H1 (cell line): ENCODE measurements around the gene PTMS. TPM values are rescaled to one million over a fixed set of nuclear protein-coding genes. Genes with fewer than 3 reads are reported as not detected.

Experiments
- CTCF ChIA-PET: fragments of 300-600 bp; sonication (Branson Sonifier 250); formaldehyde crosslinking; loops from one replicate; lab custom pipeline; 2021; ENCODE audit not compliant: partially characterized antibody; lab: Charles Lee
- POLR2A ChIA-PET: fragments of 300-600 bp; sonication (Branson Sonifier 250); formaldehyde crosslinking; loops from one replicate; lab custom pipeline; 2021; ENCODE audit warnings: inconsistent platforms; ENCODE audit not compliant: partially characterized antibody; lab: Charles Lee
- DNase-seq, 2 experiments: peaks; one replicate each; pipeline versions ENCODE4 v3.0.0 to v3.0.0-alpha.2; 2010 to 2022; ENCODE audit warnings: low spot score in 2 of 2, low read depth in 1 of 2, mixed read lengths in 1 of 2
- FAIRE-seq: peaks from 2 replicates; lab custom pipeline; 2011; peaks lifted over from hg19 to GRCh38; lab: Jason Lieb, UNC
- H2AFZ ChIP-seq: 2 replicates; pipeline ENCODE4 v1.8.1; 2012; ENCODE audit warnings: low read length, inconsistent platforms
- H2AK5ac ChIP-seq: 2 replicates; pipeline ENCODE4 v1.6.1; 2013; ENCODE audit warnings: low read depth, low read length
- H2BK120ac ChIP-seq: replicated peaks from 2 replicates; pipeline ENCODE3; 2013; ENCODE audit warnings: low read depth, low read length, inconsistent platforms
- H2BK12ac ChIP-seq: 2 replicates; pipeline ENCODE4 v1.6.1; 2013; ENCODE audit warnings: low read depth, low read length
- H2BK15ac ChIP-seq: 2 replicates; pipeline ENCODE4 v1.6.1; 2013; ENCODE audit warnings: low read length
- H2BK20ac ChIP-seq: 2 replicates; pipeline ENCODE4 v1.6.1; 2013; ENCODE audit warnings: low read length
- H2BK5ac ChIP-seq: 2 replicates; pipeline ENCODE4 v1.6.1; 2013; ENCODE audit warnings: low read depth, low read length
- H3K14ac ChIP-seq: 2 replicates; pipeline ENCODE4 v1.6.1; 2013; ENCODE audit warnings: inconsistent platforms; ENCODE audit not compliant: insufficient read length
- H3K18ac ChIP-seq: 2 replicates; pipeline ENCODE4 v1.6.1; 2013; ENCODE audit warnings: low read length; ENCODE audit errors: extremely low read depth
- H3K23ac ChIP-seq: 2 replicates; pipeline ENCODE4 v1.6.1; 2013; ENCODE audit warnings: inconsistent platforms; ENCODE audit not compliant: insufficient read length
- H3K23me2 ChIP-seq: 2 replicates; pipeline ENCODE4 v1.6.1; 2013; ENCODE audit warnings: low read depth, low read length
- H3K27ac ChIP-seq: 2 replicates; pipeline ENCODE4 v1.6.1; 2011; ENCODE audit warnings: low read depth, low read length, inconsistent platforms
- H3K27me3 ChIP-seq, 4 experiments: replicated peaks in 1 of 4; 1 replicate in 1 of 4; 2 replicates in 3 of 4; pipeline versions ENCODE4 v1.6.1 to v1.8.1; 2011 to 2013; ENCODE audit warnings: low read length in 3 of 4, mild to moderate bottlenecking in 3 of 4, inconsistent platforms in 2 of 4, mixed read lengths in 2 of 4, moderate library complexity in 1 of 4; ENCODE audit not compliant: control insufficient read depth in 3 of 4, insufficient read depth in 3 of 4; ENCODE audit errors: extremely low read depth in 1 of 4
- H3K36me3 ChIP-seq, 4 experiments: 2 replicates each; pipeline versions ENCODE4 v1.6.1 to v1.8.1; 2011 to 2013; ENCODE audit warnings: mild to moderate bottlenecking in 4 of 4, low read length in 3 of 4, moderate library complexity in 2 of 4, control low read depth in 1 of 4, inconsistent platforms in 1 of 4; ENCODE audit not compliant: insufficient read depth in 4 of 4, control insufficient read depth in 2 of 4
- H3K4ac ChIP-seq: replicated peaks from 2 replicates; pipeline ENCODE3; 2013; ENCODE audit warnings: low read length, low read depth, mixed read lengths, inconsistent platforms; ENCODE audit not compliant: insufficient read length
- H3K4me1 ChIP-seq, 4 experiments: replicated peaks in 1 of 4; 1 replicate in 1 of 4; 2 replicates in 3 of 4; pipeline versions ENCODE4 v1.6.1 to v1.8.1; 2011 to 2013; ENCODE audit warnings: low read length in 3 of 4, inconsistent platforms in 2 of 4, mixed read lengths in 1 of 4; ENCODE audit not compliant: insufficient read depth in 4 of 4, control insufficient read depth in 3 of 4
- H3K4me2 ChIP-seq, 2 experiments: 2 replicates each; pipeline versions ENCODE4 v1.6.1 to v1.8.1; 2011 to 2013; ENCODE audit warnings: low read depth in 2 of 2, low read length in 2 of 2, control low read depth in 1 of 2, inconsistent platforms in 1 of 2, mild to moderate bottlenecking in 1 of 2; ENCODE audit not compliant: insufficient read depth in 1 of 2
- H3K4me3 ChIP-seq, 4 experiments: fragments of 200-600, 300-600 bp in 1 of 4; sonication (generic), shearing (Covaris generic), sonication (Bioruptor Twin) in 1 of 4; 2 replicates each; pipeline versions ENCODE4 v1.5.1 to v1.8.1; 2011 to 2016; ENCODE audit warnings: low read length in 4 of 4, low read depth in 3 of 4, control low read depth in 2 of 4, inconsistent platforms in 2 of 4, mild to moderate bottlenecking in 2 of 4, mixed read lengths in 1 of 4, moderate library complexity in 1 of 4; ENCODE audit not compliant: insufficient read depth in 2 of 4; ENCODE audit errors: extremely low read depth in 1 of 4
- H3K56ac ChIP-seq: replicated peaks from 2 replicates; pipeline ENCODE3; 2013; ENCODE audit warnings: low read depth, mild to moderate bottlenecking, mixed read lengths, low read length, inconsistent platforms; ENCODE audit not compliant: insufficient read length
- H3K79me1 ChIP-seq: 2 replicates; pipeline ENCODE4 v1.6.1; 2013; ENCODE audit warnings: low read depth, low read length, control low read depth
- H3K79me2 ChIP-seq, 2 experiments: 2 replicates each; pipeline versions ENCODE4 v1.6.1 to v1.8.1; 2012 to 2013; ENCODE audit warnings: low read length in 2 of 2, mild to moderate bottlenecking in 2 of 2, inconsistent platforms in 1 of 2; ENCODE audit not compliant: insufficient read depth in 2 of 2, control insufficient read depth in 1 of 2
- H3K9ac ChIP-seq, 4 experiments: replicated peaks in 1 of 4; 1 replicate in 1 of 4; 2 replicates in 3 of 4; pipeline versions ENCODE4 v1.6.1 to v1.8.1; 2011 to 2013; ENCODE audit warnings: low read depth in 3 of 4, low read length in 3 of 4, control low read depth in 2 of 4, mild to moderate bottlenecking in 2 of 4, moderate library complexity in 2 of 4, inconsistent platforms in 1 of 4; ENCODE audit errors: extremely low read depth in 1 of 4
- H3K9me3 ChIP-seq, 2 experiments: 2 replicates each; pipeline versions ENCODE4 v1.6.1 to v1.8.1; 2012 to 2013; ENCODE audit warnings: mild to moderate bottlenecking in 2 of 2, moderate library complexity in 2 of 2, control low read depth in 1 of 2, inconsistent platforms in 1 of 2, low read depth in 1 of 2, low read length in 1 of 2, mixed read lengths in 1 of 2; ENCODE audit not compliant: insufficient read depth in 2 of 2
- H4K20me1 ChIP-seq, 2 experiments: replicated peaks in 1 of 2; 2 replicates each; pipeline versions ENCODE3 to v1.8.1; 2011 to 2013; ENCODE audit warnings: inconsistent platforms in 2 of 2, low read length in 2 of 2, mild to moderate bottlenecking in 1 of 2; ENCODE audit not compliant: insufficient read depth in 2 of 2, control insufficient read depth in 1 of 2
- H4K5ac ChIP-seq: 2 replicates; pipeline ENCODE4 v1.6.1; 2013; ENCODE audit warnings: low read length, low read depth, mixed read lengths, inconsistent platforms; ENCODE audit not compliant: insufficient read length
- H4K8ac ChIP-seq: 2 replicates; pipeline ENCODE4 v1.8.0; 2013; ENCODE audit warnings: mild to moderate bottlenecking, moderate library complexity, low read length, inconsistent platforms; ENCODE audit not compliant: insufficient read depth; ENCODE audit errors: extremely low read depth
- H4K91ac ChIP-seq: replicated peaks from 2 replicates; pipeline ENCODE3; 2013; ENCODE audit warnings: low read length, mixed read lengths, inconsistent platforms; ENCODE audit not compliant: insufficient read length
- ASH2L ChIP-seq: fragments of 200-600, 300-600 bp; sonication (generic); IDR thresholded peaks from one replicate; pipeline ENCODE4 v1.7.1; 2017; ENCODE audit warnings: low read length
- CBX5 ChIP-seq: fragments of 300-800, 300-1000 bp; sonication (generic); IDR thresholded peaks from 2 replicates; pipeline ENCODE4 v1.7.1; 2016; ENCODE audit warnings: antibody characterized with exemption, low read length, low read depth
- CHD2 ChIP-seq: IDR thresholded peaks from 2 replicates; pipeline ENCODE4 v1.6.1; 2012; ENCODE audit warnings: low read length, improper control_type of control experiment
- CTCF ChIP-seq, 3 experiments: IDR thresholded peaks; 1 replicate in 2 of 3; 2 replicates in 1 of 3; pipeline versions ENCODE4 v1.5.1 to v1.6.1; 2011; ENCODE audit warnings: low read length in 3 of 3, mild to moderate bottlenecking in 3 of 3, inconsistent platforms in 2 of 3, low read depth in 1 of 3, moderate library complexity in 1 of 3; ENCODE audit not compliant: insufficient read depth in 1 of 3; ENCODE audit errors: control extremely low read depth in 1 of 3
- NANOG ChIP-seq: IDR thresholded peaks from 2 replicates; pipeline ENCODE4 v1.6.1; 2011; ENCODE audit warnings: low read length, low read depth, mild to moderate bottlenecking, inconsistent platforms; ENCODE audit not compliant: insufficient read depth, poor library complexity, severe bottlenecking
- RNF2 ChIP-seq: fragments of 200-900, 300-1000 bp; sonication (generic); IDR thresholded peaks from 2 replicates; pipeline ENCODE4 v1.7.1; 2016; ENCODE audit warnings: borderline replicate concordance, low read depth, mild to moderate bottlenecking, antibody characterized with exemption, low read length; ENCODE audit not compliant: poor library complexity, severe bottlenecking; ENCODE audit errors: missing control alignments
- SRF ChIP-seq: IDR thresholded peaks from 2 replicates; pipeline ENCODE4 v1.6.1; 2011; ENCODE audit warnings: mild to moderate bottlenecking, low read depth, low read length, moderate library complexity
- SUZ12 ChIP-seq: fragments of 200-600 bp; sonication (generic); IDR thresholded peaks from 2 replicates; pipeline ENCODE4 v1.6.1; 2012; ENCODE audit warnings: mild to moderate bottlenecking, inconsistent platforms, low read length, moderate library complexity, mixed read lengths
- TAF1 ChIP-seq: IDR thresholded peaks from 2 replicates; pipeline ENCODE4 v1.6.1; 2011; ENCODE audit warnings: mild to moderate bottlenecking, low read depth, low read length
- TEAD4 ChIP-seq: IDR thresholded peaks from 2 replicates; pipeline ENCODE4 v1.6.1; 2012; ENCODE audit warnings: low read depth, low read length, inconsistent platforms, mixed read lengths
- whole genome bisulfite sequencing, 2 experiments: shearing (Covaris generic) in 1 of 2; methylation state at CpG; one replicate each; pipeline versions ENCODE4 v1.1.6 to v1.1.7; 2013 to 2015; ENCODE audit warnings: low lambda C conversion rate in 2 of 2, mixed read lengths in 2 of 2, inconsistent platforms in 1 of 2, low coverage in 1 of 2, missing lambda C conversion rate in 1 of 2; ENCODE audit not compliant: insufficient replicate concordance in 2 of 2, insufficient coverage in 1 of 2, insufficient read length in 1 of 2; ENCODE audit errors: extremely low coverage in 1 of 2, missing lambda C conversion rate in 1 of 2; 5-methylcytosine and 5-hydroxymethylcytosine counted together
- polyA plus RNA-seq, 7 experiments: library from polyadenylated mRNA; depleted of rRNA in 3 of 7; stranded (reverse) in 5 of 7; unstranded in 2 of 7; fragments of >200 nt in 5 of 7; fragments of 200-250 nt in 2 of 7; gene quantifications; 1 replicate in 5 of 7; 2 replicates in 1 of 7; 4 replicates in 1 of 7; pipeline versions ENCODE4 v1.2.1 to v1.2.3, GENCODE V29; 2011 to 2013; ENCODE audit warnings: missing spikeins in 2 of 7, mixed read lengths in 2 of 7
- total RNA-seq: library from RNA; stranded (reverse); fragmentation: NEBNext Ultra II Directional; extraction: Animal tissue kit (Norgen Biotek cat#: 25700); gene quantifications from 2 replicates; pipeline ENCODE4 v1.2.1, GENCODE V29; 2021

Gene PTMS
- total and polyA plus RNA-seq, 2 of the 8 experiments (the other 6 are each of a cell fraction or from before 2014, with no cell fraction given) = 444 to 553 TPM

GRCh38 chr12:6791931-6792520 is 25.9 kb downstream of the PTMS start:
- no peaks in the 10 kb centered on the region for H3K79me2 ChIP-seq
- no peak overlapping the region for H3K27ac ChIP-seq
- H4K20me1 ChIP-seq = no peaks in the 10 kb centered on the region
- no peak overlapping the region for H2BK20ac ChIP-seq
- peak overlapping the region; percentile 63; the same call in 1 of the 2 replicates for H4K8ac ChIP-seq
- DNase-seq = no peak
- H3K23ac ChIP-seq = no peak overlapping the region
- peaks cover 0 to 12% (median under 1%) of the 10 kb centered on the region in 4 experiments; a peak in 3 of 7 replicates for H3K4me1 ChIP-seq
- H2BK120ac ChIP-seq = no peak overlapping the region
- no peak overlapping the region for H3K56ac ChIP-seq
- no peaks in the 10 kb centered on the region for H3K9me3 ChIP-seq
- ChIA-PET POLR2A (interaction anchor here (0.7 to 3.1 kb wide), 7 partner anchors 9 to 77 kb away, joined by 3 to 10 read pairs (median 7); partner anchors contain the start of gene GPR162), CTCF (interaction anchor here (0.8 to 29.6 kb wide), 9 partner anchors 10 to 39 kb away, joined by 3 to 532 read pairs (median 7); partner anchors contain the start of genes GNB3, GPR162, MLF2 and P3H3)
- H3K4me2 ChIP-seq = no peak overlapping the region
- H3K79me1 ChIP-seq = no peaks in the 10 kb centered on the region
- no peak overlapping the region for H2AFZ ChIP-seq
- H3K4ac ChIP-seq = no peak overlapping the region
- H3K14ac ChIP-seq = no peak overlapping the region
- H3K23me2 ChIP-seq = no peaks in the 10 kb centered on the region
- 0 out of 2 replicates have a peak overlapping the region, but pooled peaks have one; percentile 72 for H2BK15ac ChIP-seq
- WGBS, 2 experiments = 93% methylated on average over 13 of the region's 13 CpGs; no CpG with 5 or more reads in 1 of the 2 experiments
- H4K5ac ChIP-seq = no peak overlapping the region
- H3K9ac ChIP-seq = 0 out of 7 replicates have a peak overlapping the region, but pooled peaks of 1 of the 4 experiments have one; percentile 15
- 0 out of 7 replicates have a peak, but pooled peaks cover 0 to 3% (median 0%) of the 10 kb centered on the region in 4 experiments for H3K27me3 ChIP-seq
- H3K4me3 ChIP-seq = no peak overlapping the region
- H3K18ac ChIP-seq = no peak overlapping the region
- H2BK12ac ChIP-seq = no peak overlapping the region
- H4K91ac ChIP-seq = no peak overlapping the region
- H3K36me3 ChIP-seq = no peaks in the 10 kb centered on the region
- no peak overlapping the region for H2AK5ac ChIP-seq
- no peak overlapping the region for H2BK5ac ChIP-seq
- no peak for FAIRE-seq
- TF ChIP-seq CHD2 = no peak
- no peak for TF ChIP-seq SRF
- TF ChIP-seq ASH2L = no peak
- TF ChIP-seq NANOG = no peak
- no peak for TF ChIP-seq TEAD4
- no peak for TF ChIP-seq CBX5
- TF ChIP-seq TAF1 = no peak
- no peak for TF ChIP-seq CTCF (IDR thresholded peaks at IDR 0.05; ENCODE audit: control extremely low read depth in 1 of 3, insufficient read depth in 1 of 3, low read depth in 1 of 3, low read length in 3 of 3)
- no peak for TF ChIP-seq SUZ12
- no peak for TF ChIP-seq RNF2
